Astrocyte of the cerebellum (primary cell): ENCODE results near the gene PRPH.
"Not testable (repeated sequence)": the region's sequence is repeated elsewhere in the genome, so short reads cannot be mapped to it uniquely, and the experiment has no call there.

ENCODE experiments used
- DNase-seq: peaks from one replicate; pipeline ENCODE4 v3.0.0-alpha.2; 2011; ENCODE audit warnings: low read depth
- H3K4me3 ChIP-seq: 2 replicates; pipeline ENCODE4 v1.5.1; 2011; ENCODE audit warnings: mild to moderate bottlenecking, low read depth, low read length, moderate library complexity
- in situ Hi-C: cut with HindIII; loops from 2 replicates; pipeline ENCODE4 v1.10.0; 2017; ENCODE audit warnings: low sequenced_read_pairs
- TF ChIP-seq, protein P1 (sequence below): IDR thresholded peaks from 2 replicates; pipeline ENCODE4 v1.5.1; 2012; ENCODE audit warnings: low read length, low read depth, moderate library complexity, mild to moderate bottlenecking; ENCODE audit errors: missing control alignments

Gene PRPH

DNA sequence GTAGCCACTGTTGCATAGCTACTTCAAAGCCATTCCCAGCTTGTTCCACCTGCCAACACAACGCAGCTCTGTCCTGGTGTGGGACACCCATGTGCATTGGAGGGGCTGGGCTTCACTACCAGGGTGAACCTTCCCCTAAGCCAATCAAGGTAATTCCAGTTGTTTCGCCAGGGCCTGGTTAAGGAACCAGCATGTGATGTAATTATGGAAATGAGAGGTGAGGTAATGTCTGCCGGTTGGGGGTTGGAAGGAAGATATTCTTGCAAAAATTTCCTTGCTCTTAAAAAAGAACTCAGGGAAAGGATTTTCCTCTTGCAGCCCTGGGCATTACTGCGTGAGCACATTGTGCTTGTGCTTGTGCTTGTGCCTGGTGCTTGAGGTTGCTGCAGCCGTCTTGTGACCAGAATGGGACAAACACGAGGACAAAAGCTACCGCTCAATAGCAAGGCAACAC, 15.2 kb upstream of the PRPH start:
- in situ Hi-C loops, result no loop called here
- TF ChIP-seq, protein P1, sequence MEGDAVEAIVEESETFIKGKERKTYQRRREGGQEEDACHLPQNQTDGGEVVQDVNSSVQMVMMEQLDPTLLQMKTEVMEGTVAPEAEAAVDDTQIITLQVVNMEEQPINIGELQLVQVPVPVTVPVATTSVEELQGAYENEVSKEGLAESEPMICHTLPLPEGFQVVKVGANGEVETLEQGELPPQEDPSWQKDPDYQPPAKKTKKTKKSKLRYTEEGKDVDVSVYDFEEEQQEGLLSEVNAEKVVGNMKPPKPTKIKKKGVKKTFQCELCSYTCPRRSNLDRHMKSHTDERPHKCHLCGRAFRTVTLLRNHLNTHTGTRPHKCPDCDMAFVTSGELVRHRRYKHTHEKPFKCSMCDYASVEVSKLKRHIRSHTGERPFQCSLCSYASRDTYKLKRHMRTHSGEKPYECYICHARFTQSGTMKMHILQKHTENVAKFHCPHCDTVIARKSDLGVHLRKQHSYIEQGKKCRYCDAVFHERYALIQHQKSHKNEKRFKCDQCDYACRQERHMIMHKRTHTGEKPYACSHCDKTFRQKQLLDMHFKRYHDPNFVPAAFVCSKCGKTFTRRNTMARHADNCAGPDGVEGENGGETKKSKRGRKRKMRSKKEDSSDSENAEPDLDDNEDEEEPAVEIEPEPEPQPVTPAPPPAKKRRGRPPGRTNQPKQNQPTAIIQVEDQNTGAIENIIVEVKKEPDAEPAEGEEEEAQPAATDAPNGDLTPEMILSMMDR, result no peak
- no peak overlapping the region for H3K4me3 ChIP-seq
- DNase-seq, result no peak

DNA sequence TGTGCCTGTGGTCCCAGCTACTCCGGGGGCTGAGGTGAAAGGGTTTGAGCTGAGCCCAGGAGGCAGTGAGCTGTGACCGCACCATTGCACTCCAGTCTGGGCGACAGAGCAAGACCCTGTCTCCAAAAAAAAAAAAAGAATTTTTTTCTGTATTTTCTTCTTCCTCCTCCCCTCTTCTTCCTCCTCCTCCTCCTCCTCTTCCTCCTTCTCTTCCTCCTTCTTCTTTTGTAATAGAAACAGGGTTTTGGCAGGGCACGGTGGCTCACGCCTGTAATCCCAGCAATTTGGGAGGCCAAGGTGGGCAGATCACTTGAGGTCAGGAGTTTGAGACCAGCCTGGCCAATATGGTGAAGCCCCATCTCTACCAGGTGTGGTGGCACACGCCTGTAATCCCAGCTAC, 14.4 kb upstream of the PRPH start:
- in situ Hi-C loops, H3K4me3 ChIP-seq, DNase-seq: not testable (repeated sequence)

GRCh38 chr12:49282302-49282701, 12.6 kb upstream of the PRPH start:
- TF ChIP-seq, protein P1, result no peak
- in situ Hi-C loops, result no loop called here
- no peak for DNase-seq

GRCh38 chr12:49282740-49283375, 12.1 kb upstream of the PRPH start:
- DNase-seq, H3K4me3 ChIP-seq, in situ Hi-C loops: not testable (repeated sequence)

More at GRCh38 chr12:49282302-49282701, 12.6 kb upstream of the PRPH start:
- H3K4me3 ChIP-seq, result no peak overlapping the region

DNA sequence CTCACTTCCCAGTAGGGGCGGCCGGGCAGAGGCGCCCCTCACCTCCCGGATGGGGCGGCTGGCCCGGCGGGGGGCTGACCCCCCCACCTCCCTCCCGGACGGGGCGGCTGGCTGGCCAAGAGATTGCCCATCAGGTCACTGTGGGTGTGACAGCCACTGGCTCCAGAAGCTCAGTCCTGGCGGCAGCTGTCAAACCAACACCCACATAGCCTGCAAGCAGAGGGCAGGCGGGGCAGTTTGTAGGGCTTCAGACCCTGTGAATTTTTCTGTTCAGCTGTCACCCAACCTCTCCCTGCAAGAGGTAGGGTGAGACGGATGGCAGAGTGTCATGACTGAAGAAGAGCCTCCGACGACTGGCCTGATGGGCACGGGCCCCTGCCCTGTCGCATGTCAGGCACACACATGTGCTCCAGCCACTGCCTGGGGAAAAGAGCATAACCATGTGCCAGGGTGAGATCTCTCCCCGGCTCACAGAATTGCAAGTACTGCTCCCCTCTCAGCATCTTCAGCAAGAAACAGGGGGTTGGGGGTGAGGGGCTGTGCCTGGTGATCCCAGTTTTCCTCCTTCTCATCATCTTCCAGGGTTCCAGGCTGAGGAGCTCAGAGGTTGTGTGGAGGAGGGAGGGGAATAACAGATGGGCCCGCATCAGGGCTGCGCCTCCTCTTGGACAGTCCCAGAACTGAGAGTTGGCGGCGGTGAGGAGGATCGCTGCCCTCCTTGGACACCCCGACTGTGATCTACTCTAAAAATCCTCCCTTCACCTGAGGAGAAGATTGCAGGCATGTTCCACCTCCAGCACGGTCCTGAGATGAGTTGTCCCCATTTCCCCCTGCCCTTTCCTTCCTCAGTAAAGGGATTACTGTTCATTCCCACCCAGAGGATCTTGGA, 11.2 kb upstream of the PRPH start:
- TF ChIP-seq, protein P1, result no peak
- in situ Hi-C loops, result no loop called here
- no peak overlapping the region for H3K4me3 ChIP-seq
- DNase-seq, result no peak

- no peak overlapping the region for H3K4me3 ChIP-seq
- DNase-seq, result no peak
- in situ Hi-C loops, result no loop called here
- TF ChIP-seq, protein P1, result no peak
Measured at GRCh38 chr12:49284672-49285071, 10.3 kb upstream of the PRPH start.

DNA sequence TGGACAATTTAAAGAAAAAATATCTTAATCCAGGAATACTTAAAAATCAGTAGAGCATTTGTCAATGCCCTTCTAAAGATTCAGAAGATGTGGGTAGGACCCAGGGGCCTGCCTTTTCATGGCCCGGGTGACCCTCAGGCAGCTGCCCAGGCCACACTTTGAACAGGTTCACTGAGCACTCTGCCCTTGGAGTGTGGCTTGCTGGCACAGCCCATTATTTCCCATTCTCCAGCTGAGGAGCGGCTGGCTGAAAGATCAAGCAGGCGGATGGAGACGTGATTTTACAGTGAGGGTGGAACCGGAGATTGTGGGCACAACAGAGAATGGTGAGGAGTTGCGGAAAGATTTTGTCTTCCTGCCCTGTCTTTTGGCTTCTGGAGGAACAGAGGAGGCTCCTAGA, 7.1 kb upstream of the PRPH start:
- DNase-seq, result no peak
- in situ Hi-C loops, result no loop called here
- TF ChIP-seq, protein P1, result no peak
- H3K4me3 ChIP-seq, result no peak overlapping the region
